ENCODE data around the gene CACFD1.
A peak's percentile ranks its signal among the peaks of the same experiment; 100 is the strongest.
"Not testable (repeated sequence)": the region's sequence is repeated elsewhere in the genome, so short reads cannot be mapped to it uniquely, and the experiment has no call there.

CACFD1 gene

GRCh38 chr9:133441571-133441970, 18.2 kb upstream of the CACFD1 start:
- DNase-seq: no peak

GRCh38 chr9:133443248-133443647, 16.5 kb upstream of the CACFD1 start:
- no peak for DNase-seq

- no peak for DNase-seq
Observed at GRCh38 chr9:133443982-133444381, 15.8 kb upstream of the CACFD1 start.

- DNase-seq: no peak
Observed at GRCh38 chr9:133445293-133445969, 14.3 kb upstream of the CACFD1 start.

- DNase-seq: no peak
Observed at GRCh38 chr9:133448487-133448972, 11.2 kb upstream of the CACFD1 start.

- DNase-seq: no peak
Observed at GRCh38 chr9:133449760-133450159, 10.0 kb upstream of the CACFD1 start.

GRCh38 chr9:133451865-133452264, 7.9 kb upstream of the CACFD1 start:
- not testable (repeated sequence) for DNase-seq

GRCh38 chr9:133452562-133452961, 7.2 kb upstream of the CACFD1 start:
- no peak for DNase-seq

GRCh38 chr9:133453651-133454050, 6.1 kb upstream of the CACFD1 start:
- no peak for DNase-seq

- DNase-seq: no peak
Observed at GRCh38 chr9:133454325-133454724, 5.5 kb upstream of the CACFD1 start.

GRCh38 chr9:133454943-133455673, 4.7 kb upstream of the CACFD1 start:
- DNase-seq: no peak

- DNase-seq: no peak
Observed at GRCh38 chr9:133455936-133456335, 3.8 kb upstream of the CACFD1 start.

GRCh38 chr9:133456409-133456808, 3.4 kb upstream of the CACFD1 start:
- no peak for DNase-seq

GRCh38 chr9:133457233-133457632, 2.5 kb upstream of the CACFD1 start:
- DNase-seq: no peak

- DNase-seq: no peak
Observed at GRCh38 chr9:133457748-133458147, 2.0 kb upstream of the CACFD1 start.

- no peak for DNase-seq
Observed at GRCh38 chr9:133458643-133459312, 1.0 kb upstream of the CACFD1 start.

GRCh38 chr9:133460405-133461175, 812 bp downstream of the CACFD1 start:
- peak; percentile 66 for DNase-seq

- no peak for DNase-seq
Observed at GRCh38 chr9:133461975-133462374, 2.2 kb downstream of the CACFD1 start.

- no peak for DNase-seq
Observed at GRCh38 chr9:133463234-133463863, 3.6 kb downstream of the CACFD1 start.

- no peak for DNase-seq
Observed at GRCh38 chr9:133463864-133464615, 4.3 kb downstream of the CACFD1 start.

GRCh38 chr9:133464638-133465037, 4.9 kb downstream of the CACFD1 start:
- DNase-seq: no peak

GRCh38 chr9:133465984-133466383, 6.2 kb downstream of the CACFD1 start:
- DNase-seq: no peak

Measured in effector CD8-positive, alpha-beta T cell (primary cell).